Prostate gland (tissue), 2 donors: Measurements from ENCODE around the gene POLD4.

ENCODE experiments used
- POLR2A ChIP-seq: fragments of 450-650 bp; IDR thresholded peaks from one replicate; pipeline ENCODE4 v1.6.1; 2016; ENCODE audit warnings: antibody characterized with exemption, mild to moderate bottlenecking
- POLR2AphosphoS5 ChIP-seq: sonication (generic); formaldehyde crosslinking; IDR thresholded peaks from one replicate; pipeline ENCODE4 v1.6.1; 2017; ENCODE audit warnings: antibody characterized with exemption
- TF ChIP-seq, protein P1 (sequence below), 4 experiments: fragments of 200-600 bp in 2 of 4; fragments of 450-650 bp in 2 of 4; sonication (generic) in 2 of 4; IDR thresholded peaks; 1 replicate in 3 of 4; 2 replicates in 1 of 4; pipeline ENCODE4 v1.5.1; 2016 to 2019; ENCODE audit warnings: antibody characterized with exemption in 4 of 4, mild to moderate bottlenecking in 2 of 4, moderate library complexity in 2 of 4

DNA sequence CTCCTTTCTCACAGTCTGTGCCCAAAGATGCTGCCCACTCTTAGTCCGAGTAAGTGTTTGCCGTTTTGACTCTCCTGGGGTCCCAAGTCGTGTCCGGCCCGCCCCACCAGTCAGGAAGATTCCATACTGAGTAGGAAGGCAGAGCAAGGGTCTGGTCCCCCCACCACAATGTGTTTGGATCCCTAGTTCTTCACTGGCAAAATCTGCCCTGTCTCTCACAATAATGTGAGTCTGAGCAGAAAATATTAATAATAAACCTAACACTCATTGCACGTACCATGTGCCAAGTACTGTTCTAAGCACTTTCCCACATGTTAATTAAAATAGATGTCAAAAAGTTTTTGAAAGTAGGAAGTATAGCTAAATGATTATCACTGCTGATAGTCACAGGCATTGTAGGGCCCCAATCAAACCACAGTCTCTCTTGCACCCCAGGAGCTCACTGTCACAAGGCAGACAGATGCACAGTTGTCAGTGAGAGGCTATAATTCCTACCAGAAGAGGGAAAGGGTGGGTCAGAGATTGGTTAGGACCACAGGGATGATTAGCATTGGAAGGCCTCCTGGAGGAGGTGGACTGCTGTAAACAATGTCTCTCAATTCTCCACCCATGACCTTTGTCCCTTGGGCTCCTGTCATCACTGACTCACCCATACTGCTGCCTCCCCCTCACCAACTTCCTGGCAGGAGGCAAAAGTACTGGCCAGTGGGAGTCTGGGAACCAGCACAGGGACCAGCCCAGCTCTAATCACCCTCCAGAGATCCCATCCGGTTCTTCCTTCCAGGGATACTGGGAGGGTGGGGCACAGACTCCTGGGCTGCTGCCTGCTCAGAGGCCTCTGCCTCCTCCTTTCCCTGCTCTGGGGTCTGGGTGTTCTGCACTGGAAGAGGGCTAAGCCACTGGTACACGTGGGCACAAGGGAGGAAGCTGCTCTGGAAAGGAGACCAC, 1.0 kb upstream of the POLD4 start:
- TF ChIP-seq, protein P1, sequence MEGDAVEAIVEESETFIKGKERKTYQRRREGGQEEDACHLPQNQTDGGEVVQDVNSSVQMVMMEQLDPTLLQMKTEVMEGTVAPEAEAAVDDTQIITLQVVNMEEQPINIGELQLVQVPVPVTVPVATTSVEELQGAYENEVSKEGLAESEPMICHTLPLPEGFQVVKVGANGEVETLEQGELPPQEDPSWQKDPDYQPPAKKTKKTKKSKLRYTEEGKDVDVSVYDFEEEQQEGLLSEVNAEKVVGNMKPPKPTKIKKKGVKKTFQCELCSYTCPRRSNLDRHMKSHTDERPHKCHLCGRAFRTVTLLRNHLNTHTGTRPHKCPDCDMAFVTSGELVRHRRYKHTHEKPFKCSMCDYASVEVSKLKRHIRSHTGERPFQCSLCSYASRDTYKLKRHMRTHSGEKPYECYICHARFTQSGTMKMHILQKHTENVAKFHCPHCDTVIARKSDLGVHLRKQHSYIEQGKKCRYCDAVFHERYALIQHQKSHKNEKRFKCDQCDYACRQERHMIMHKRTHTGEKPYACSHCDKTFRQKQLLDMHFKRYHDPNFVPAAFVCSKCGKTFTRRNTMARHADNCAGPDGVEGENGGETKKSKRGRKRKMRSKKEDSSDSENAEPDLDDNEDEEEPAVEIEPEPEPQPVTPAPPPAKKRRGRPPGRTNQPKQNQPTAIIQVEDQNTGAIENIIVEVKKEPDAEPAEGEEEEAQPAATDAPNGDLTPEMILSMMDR (IDR thresholded peaks at IDR 0.05) = no peak
- TF ChIP-seq POLR2A (no peak), POLR2AphosphoS5 (no peak)
